Right atrium auricular region (tissue), 2 donors: ENCODE measurements around the gene IGFN1. TPM values are rescaled to one million over a fixed set of nuclear protein-coding genes. Genes with fewer than 3 reads are reported as not detected.

Experiments used
- DNase-seq: peaks from one replicate; pipeline ENCODE4 v3.0.0-alpha.2; 2019; ENCODE audit warnings: low spot score
- H3K27ac ChIP-seq, 2 donors: fragments of 200-600 bp; sonication (generic); 1 replicate in 1 of 2; 2 replicates in 1 of 2; pipeline ENCODE4 v1.5.1; 2016 to 2019
- H3K27me3 ChIP-seq, 2 donors: fragments of 200-600 bp; sonication (generic); one replicate each; pipeline versions ENCODE4 v1.5.1 to v1.6.0; 2017 to 2019
- H3K36me3 ChIP-seq: fragments of 200-600 bp; sonication (generic); one replicate; pipeline ENCODE4 v1.5.1; 2016
- H3K4me1 ChIP-seq, 2 donors: fragments of 200-600 bp; sonication (generic); one replicate each; pipeline versions ENCODE4 v1.5.1 to v1.6.0; 2017 to 2019
- H3K4me3 ChIP-seq, 2 donors: fragments of 200-600 bp; sonication (generic); 1 replicate in 1 of 2; 2 replicates in 1 of 2; pipeline ENCODE4 v1.5.1; 2017 to 2019; ENCODE audit warnings: mild to moderate bottlenecking in 1 of 2, moderate library complexity in 1 of 2
- H3K9me3 ChIP-seq, 2 donors: fragments of 200-600 bp; sonication (generic); one replicate each; pipeline ENCODE4 v1.5.1; 2019
- CTCF ChIP-seq, 2 donors: fragments of 200-600 bp; sonication (generic); IDR thresholded peaks; one replicate each; pipeline ENCODE4 v1.5.1; 2019; ENCODE audit warnings: antibody characterized with exemption in 2 of 2
- total RNA-seq, 2 donors: library from RNA; depleted of rRNA; stranded (reverse); fragments of >200 nt; gene quantifications; one replicate each; pipeline ENCODE4 v1.1.0, GENCODE V29; 2016

The IGFN1 gene
- total RNA-seq, 2 donors from 2014 or later, result not detected

DNA sequence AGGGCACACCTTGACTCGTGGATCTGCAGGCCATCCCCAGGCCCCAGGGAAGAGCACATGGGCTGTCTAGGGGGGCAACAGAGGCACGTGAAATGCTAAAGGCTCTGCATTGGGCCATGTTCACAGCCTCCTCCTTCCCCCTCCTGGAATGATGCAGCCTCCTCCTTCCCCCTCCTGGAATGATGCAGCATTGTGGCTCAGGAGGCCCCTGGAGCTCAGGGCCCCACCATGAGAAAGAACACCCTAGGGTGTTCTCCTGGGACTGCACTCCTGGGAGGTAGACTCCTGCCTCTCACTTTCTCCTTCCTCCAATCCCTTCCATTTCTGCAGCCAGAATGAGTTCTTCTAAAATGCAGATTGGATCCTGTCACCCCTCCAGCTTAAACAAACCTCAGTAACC is 1.5 kb upstream of the IGFN1 start:
- H3K9me3 ChIP-seq, result no peaks in the 10 kb centered on the region
- no peak overlapping the region for H3K4me3 ChIP-seq
- H3K27ac ChIP-seq, result no peak overlapping the region
- H3K36me3 ChIP-seq, result no peaks in the 10 kb centered on the region
- H3K4me1 ChIP-seq, result peaks cover 0 to 7% of the 10 kb centered on the region in 2 donors
- DNase-seq, result no peak
- H3K27me3 ChIP-seq, result no peaks in the 10 kb centered on the region
- TF ChIP-seq CTCF (IDR thresholded peaks at IDR 0.05), result no peak

DNA sequence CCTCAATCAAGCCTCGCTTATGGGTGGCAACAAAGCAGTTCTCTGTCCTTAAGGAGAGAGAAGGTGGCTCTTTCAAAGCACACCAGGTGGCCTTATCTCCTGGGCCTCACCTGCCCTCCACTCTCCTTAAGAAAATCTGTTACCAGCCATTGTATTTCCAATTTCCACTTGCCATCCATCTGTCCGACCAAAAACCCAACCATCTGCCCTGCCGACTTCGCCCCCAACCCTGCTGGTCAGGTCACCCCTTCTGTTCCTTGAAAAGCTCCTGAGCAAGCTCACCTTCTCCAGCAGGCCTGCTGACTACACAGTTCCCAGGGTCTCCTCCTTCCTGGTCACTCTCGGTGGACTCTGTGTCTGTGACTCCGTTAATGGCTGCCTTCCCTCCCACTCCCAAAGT is 619 bp upstream of the IGFN1 start:
- DNase-seq, result no peak
- Histone ChIP-seq H3K4me1 (no peaks in the 10 kb centered on the region), H3K27me3 (no peaks in the 10 kb centered on the region), H3K36me3 (no peaks in the 10 kb centered on the region), H3K4me3 (no peak overlapping the region), H3K27ac (no peak overlapping the region), H3K9me3 (no peaks in the 10 kb centered on the region)
- TF ChIP-seq CTCF (IDR thresholded peaks at IDR 0.05), result no peak

GRCh38 chr1:201191653-201192260 is 1.1 kb downstream of the IGFN1 start:
- DNase-seq, result no peak
- no peaks in the 10 kb centered on the region for H3K4me1 ChIP-seq
- no peaks in the 10 kb centered on the region for H3K27me3 ChIP-seq
- no peaks in the 10 kb centered on the region for H3K9me3 ChIP-seq
- H3K4me3 ChIP-seq, result no peak overlapping the region
- H3K36me3 ChIP-seq, result no peaks in the 10 kb centered on the region
- TF ChIP-seq CTCF (IDR thresholded peaks at IDR 0.05), result no peak
- H3K27ac ChIP-seq, result no peak overlapping the region

GRCh38 chr1:201192261-201192788 is 1.7 kb downstream of the IGFN1 start:
- Histone ChIP-seq H3K4me1 (no peaks in the 10 kb centered on the region), H3K4me3 (no peak overlapping the region), H3K9me3 (no peaks in the 10 kb centered on the region), H3K27me3 (no peaks in the 10 kb centered on the region), H3K27ac (no peak overlapping the region), H3K36me3 (no peaks in the 10 kb centered on the region)
- no peak for DNase-seq
- no peak for TF ChIP-seq CTCF (IDR thresholded peaks at IDR 0.05)

DNA sequence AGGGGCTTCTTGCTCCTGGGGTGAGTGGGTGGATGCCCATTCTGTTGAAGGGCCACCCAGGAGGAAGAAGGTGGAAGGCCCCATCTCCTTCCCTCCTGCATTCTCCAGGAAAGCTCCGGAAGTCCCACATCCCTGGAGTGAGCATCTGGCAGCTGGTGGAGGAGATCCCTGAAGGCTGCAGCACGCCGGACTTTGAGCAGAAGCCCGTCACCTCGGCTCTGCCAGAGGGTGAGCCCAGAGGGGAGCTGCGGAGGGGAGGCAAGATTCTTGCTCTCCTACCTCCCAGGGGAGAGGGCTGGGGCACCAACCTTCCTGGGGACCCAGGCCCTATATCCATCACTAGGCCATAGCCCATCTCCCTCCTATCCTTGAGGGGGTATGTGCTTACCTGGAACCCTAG is 3.4 kb downstream of the IGFN1 start:
- TF ChIP-seq CTCF (IDR thresholded peaks at IDR 0.05), result no peak
- Histone ChIP-seq H3K27me3 (no peaks in the 10 kb centered on the region), H3K27ac (no peak overlapping the region), H3K4me1 (no peaks in the 10 kb centered on the region), H3K4me3 (no peak overlapping the region), H3K36me3 (no peaks in the 10 kb centered on the region), H3K9me3 (no peaks in the 10 kb centered on the region)
- no peak for DNase-seq

- no peaks in the 10 kb centered on the region for H3K27me3 ChIP-seq
- no peak for DNase-seq
- H3K4me3 ChIP-seq, result no peak overlapping the region
- H3K27ac ChIP-seq, result no peak overlapping the region
- H3K9me3 ChIP-seq, result no peaks in the 10 kb centered on the region
- no peaks in the 10 kb centered on the region for H3K4me1 ChIP-seq
- no peaks in the 10 kb centered on the region for H3K36me3 ChIP-seq
- TF ChIP-seq CTCF (IDR thresholded peaks at IDR 0.05), result no peak
These were observed 8.0 kb downstream of the IGFN1 start for GRCh38 chr1:201198598-201198997.
